Colonic mucosa (tissue), 4 donors: ENCODE results near the gene DPEP2. TPM values are rescaled to one million over a fixed set of nuclear protein-coding genes. Genes with fewer than 3 reads are reported as not detected.

Experiments used
- DNase-seq: peaks from one replicate; pipeline ENCODE4 v3.0.0-alpha.2; 2020
- H3K27ac ChIP-seq: fragments of 200-600 bp; one replicate; pipeline ENCODE4 v1.8.0; 2021
- H3K27me3 ChIP-seq: fragments of 200-600 bp; one replicate; pipeline ENCODE4 v1.8.0; 2021
- H3K36me3 ChIP-seq: fragments of 200-600 bp; one replicate; pipeline ENCODE4 v1.8.0; 2021
- H3K4me1 ChIP-seq: fragments of 200-600 bp; one replicate; pipeline ENCODE4 v1.8.0; 2021; ENCODE audit warnings: mild to moderate bottlenecking
- H3K4me3 ChIP-seq: fragments of 200-600 bp; one replicate; pipeline ENCODE4 v1.8.0; 2021
- H3K9ac ChIP-seq, 2 donors: one replicate each; pipeline ENCODE4 v1.7.0; 2013; ENCODE audit warnings: control low read depth in 2 of 2, low read depth in 2 of 2, low read length in 2 of 2
- H3K9me3 ChIP-seq: fragments of 200-600 bp; one replicate; pipeline ENCODE4 v1.8.0; 2021
- intact Hi-C: fragments of 100-400 bp; cut with DNase I; formaldehyde crosslinking; loops from one replicate; pipeline ENCODE4 v1.14.1; 2022
- total RNA-seq, 2 donors: library from RNA; stranded (reverse); fragmentation: NEBNext Ultra II Directional in 1 of 2; extraction: Animal tissue kit (Norgen Biotek cat#: 25700) in 1 of 2; gene quantifications; one replicate each; pipeline ENCODE4 v1.2.1, GENCODE V29; 2021
- TF ChIP-seq, protein P1 (sequence below): fragments of 200-600 bp; IDR thresholded peaks from one replicate; pipeline ENCODE4 v1.8.0; 2022; ENCODE audit warnings: antibody characterized with exemption, mild to moderate bottlenecking
- donor health status: healthy.
- donor health status: DM: no; HTN: no; CAD: no.
- donor health status: DM: no; HTN: no; CAD: no.

The DPEP2 gene
- total RNA-seq, 2 donors from 2014 or later = 0.88 to 0.96 TPM

DNA sequence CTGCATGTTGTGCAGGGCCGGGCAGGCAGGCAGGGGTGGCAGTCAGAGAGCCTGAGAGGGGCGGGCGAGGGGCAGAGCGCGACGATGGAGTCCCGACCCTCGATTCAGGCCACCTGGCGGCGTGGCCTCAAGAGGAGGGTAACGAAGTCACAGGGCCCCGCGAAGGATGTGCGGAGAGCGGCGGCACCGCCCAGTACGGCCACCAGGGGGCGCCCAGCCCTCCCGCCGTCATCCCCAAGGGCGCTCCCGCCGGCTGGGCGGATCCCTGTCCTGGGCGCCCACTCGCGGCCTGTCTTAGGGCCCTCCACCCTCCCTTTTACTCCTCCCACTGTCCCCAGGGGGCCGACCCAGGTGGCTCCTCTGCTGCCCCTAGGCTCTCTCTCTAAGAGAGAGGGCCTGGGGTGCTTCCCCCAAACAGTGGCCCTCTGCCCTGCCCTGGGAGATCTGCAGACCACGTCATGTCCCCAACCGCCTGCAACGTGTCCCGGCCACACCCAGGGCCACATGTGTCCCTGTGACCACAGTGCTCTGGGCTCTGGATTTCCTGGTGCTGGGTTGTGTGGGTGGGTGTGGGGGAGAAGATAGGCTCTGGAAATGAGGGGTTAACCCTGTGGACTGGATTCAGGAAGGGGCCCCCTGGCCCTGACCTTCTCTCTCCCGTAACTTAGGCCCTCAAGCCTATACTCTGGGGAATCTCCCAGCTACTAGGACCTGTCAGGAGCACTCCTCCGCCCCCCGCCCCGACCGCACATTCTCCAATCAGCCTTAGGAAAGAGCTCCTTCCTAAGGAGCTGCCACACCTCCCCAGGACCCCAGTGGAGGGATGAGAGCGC, 5.9 kb downstream of the DPEP2 start:
- intact Hi-C loops = loop anchor here (5.0 to 10.0 kb wide), 2 partner anchors 49 to 241 kb away; partner anchors contain the start of gene ESRP2
- peak overlapping the region; percentile 51 to 60 for H3K9ac ChIP-seq
- H3K9me3 ChIP-seq = no peaks in the 10 kb centered on the region
- TF ChIP-seq, protein P1, sequence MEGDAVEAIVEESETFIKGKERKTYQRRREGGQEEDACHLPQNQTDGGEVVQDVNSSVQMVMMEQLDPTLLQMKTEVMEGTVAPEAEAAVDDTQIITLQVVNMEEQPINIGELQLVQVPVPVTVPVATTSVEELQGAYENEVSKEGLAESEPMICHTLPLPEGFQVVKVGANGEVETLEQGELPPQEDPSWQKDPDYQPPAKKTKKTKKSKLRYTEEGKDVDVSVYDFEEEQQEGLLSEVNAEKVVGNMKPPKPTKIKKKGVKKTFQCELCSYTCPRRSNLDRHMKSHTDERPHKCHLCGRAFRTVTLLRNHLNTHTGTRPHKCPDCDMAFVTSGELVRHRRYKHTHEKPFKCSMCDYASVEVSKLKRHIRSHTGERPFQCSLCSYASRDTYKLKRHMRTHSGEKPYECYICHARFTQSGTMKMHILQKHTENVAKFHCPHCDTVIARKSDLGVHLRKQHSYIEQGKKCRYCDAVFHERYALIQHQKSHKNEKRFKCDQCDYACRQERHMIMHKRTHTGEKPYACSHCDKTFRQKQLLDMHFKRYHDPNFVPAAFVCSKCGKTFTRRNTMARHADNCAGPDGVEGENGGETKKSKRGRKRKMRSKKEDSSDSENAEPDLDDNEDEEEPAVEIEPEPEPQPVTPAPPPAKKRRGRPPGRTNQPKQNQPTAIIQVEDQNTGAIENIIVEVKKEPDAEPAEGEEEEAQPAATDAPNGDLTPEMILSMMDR = peak; percentile 97
- H3K27ac ChIP-seq = peak overlapping the region; percentile 30
- H3K4me1 ChIP-seq = peaks cover 6% of the 10 kb centered on the region
- no peaks in the 10 kb centered on the region for H3K36me3 ChIP-seq
- DNase-seq = peak; percentile 78
- peak overlapping the region; percentile 23 for H3K4me3 ChIP-seq
- no peaks in the 10 kb centered on the region for H3K27me3 ChIP-seq

DNA sequence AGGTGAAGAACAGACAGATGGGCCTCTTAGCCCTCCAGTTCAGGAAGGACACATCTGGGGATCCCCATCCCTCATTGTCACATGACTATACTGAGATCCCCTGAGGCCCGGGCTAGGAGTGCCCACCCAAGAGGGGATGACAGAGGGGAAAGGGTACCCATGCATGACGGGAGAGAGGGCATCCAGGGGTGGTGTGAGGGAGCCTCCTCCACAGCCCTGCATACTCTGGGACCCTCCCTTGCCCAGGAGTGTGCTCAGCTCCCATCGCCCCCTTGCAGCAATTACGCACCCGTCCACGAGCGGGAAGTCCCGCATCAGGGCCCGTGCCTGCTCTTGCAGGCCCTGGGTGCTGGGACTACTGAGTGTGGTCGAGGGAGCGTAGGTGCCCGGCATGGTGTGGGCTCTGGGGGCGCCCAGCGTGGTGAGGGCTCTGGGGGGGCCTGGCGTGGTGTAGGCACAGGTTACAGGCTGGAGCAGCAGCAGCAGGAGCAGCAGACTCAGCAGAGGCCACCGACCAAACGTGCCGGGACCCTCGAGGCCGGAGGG, 6.5 kb downstream of the DPEP2 start:
- Histone ChIP-seq H3K9ac (peak overlapping the region in 1 of 2 donors; percentile 60), H3K36me3 (no peaks in the 10 kb centered on the region), H3K9me3 (no peaks in the 10 kb centered on the region), H3K27ac (peak overlapping the region; percentile 30), H3K27me3 (no peaks in the 10 kb centered on the region), H3K4me3 (no peak overlapping the region), H3K4me1 (peaks cover 6% of the 10 kb centered on the region)
- DNase-seq = no peak
- TF ChIP-seq, protein P1 = no peak
- intact Hi-C loops = loop anchor here (5.0 to 10.0 kb wide), 2 partner anchors 50 to 242 kb away; partner anchors contain the start of gene ESRP2

DNA sequence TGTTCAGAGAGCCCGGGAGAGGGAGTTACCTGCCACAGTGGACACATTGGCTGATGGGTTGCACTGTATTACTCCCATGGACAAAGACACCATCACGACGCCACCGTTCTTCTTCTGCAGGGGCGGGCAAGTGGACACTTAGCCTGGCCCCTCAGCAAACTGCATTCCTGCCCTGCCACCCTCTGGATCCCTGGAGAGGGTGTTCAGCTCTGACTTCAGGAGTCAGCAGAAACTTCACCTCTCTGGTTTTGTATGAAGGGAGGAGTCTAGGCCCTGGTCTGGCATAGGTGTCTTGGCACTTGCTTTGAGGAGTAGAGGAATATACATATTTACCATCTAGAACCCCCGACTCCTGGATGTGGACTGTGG, 9.3 kb downstream of the DPEP2 start:
- Histone ChIP-seq H3K4me1 (peaks cover 7% of the 10 kb centered on the region), H3K36me3 (no peaks in the 10 kb centered on the region), H3K27me3 (no peaks in the 10 kb centered on the region), H3K27ac (no peak overlapping the region), H3K4me3 (no peak overlapping the region), H3K9me3 (no peaks in the 10 kb centered on the region), H3K9ac (no peak overlapping the region)
- intact Hi-C loops = loop anchor here (5.0 to 10.0 kb wide), 2 partner anchors 52 to 245 kb away; partner anchors contain the start of gene ESRP2
- TF ChIP-seq, protein P1 = no peak
- DNase-seq = no peak

DNA sequence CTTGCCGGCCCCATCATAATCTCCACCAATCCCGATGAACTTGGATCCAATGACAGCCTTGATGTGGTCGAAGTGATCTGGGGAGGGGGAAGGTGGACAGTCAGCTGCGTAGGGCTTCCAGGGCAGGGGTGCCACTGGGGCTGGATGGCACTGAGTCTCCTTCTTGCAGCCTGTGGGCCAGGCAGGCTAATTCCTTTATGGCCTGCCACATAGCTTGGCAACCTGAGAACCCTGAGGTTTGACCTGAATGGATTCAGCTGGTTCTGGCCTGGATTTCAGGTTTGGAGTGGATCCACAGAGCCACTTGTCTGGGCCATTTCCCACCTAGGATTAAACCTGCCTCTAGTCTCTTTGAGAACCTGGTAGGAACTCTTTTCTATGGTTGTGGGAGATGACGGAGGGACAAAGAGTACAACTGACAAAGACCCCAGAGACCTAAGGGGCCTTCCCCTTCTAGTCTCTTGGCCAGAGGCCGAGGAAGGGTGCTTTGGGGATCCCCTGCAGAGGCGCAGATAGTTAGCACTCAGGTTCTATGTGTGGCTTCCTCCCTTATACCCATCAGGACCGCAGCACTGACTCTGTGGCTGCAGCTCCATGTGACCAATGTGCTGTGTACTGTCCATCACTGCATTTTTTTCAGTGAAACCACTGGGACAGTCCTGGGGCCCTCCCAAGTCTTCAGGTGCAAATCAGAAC, 9.8 kb downstream of the DPEP2 start:
- TF ChIP-seq, protein P1 = no peak
- Histone ChIP-seq H3K9ac (no peak overlapping the region), H3K27ac (no peak overlapping the region)

DNA sequence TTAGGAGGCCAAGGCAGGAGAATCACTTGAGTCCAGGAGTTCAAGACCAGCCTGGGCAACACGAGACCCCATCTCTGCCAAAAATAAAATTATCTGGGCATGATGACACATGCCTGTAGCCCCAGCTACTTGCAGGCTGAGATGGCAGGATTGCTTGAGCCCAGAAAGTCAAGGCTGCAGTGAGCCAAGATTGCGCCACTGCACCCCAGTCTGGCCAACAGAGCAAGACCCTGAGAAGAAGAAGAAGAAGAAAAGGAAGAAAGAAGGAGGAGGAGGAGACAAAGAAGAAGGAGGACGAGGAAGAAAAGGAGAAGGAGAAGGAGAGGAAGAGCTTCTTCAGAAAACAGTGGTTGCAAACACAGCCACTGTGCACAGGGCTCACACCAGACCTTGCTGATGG, 10.6 kb downstream of the DPEP2 start:
- intact Hi-C loops = no loop called here
- Histone ChIP-seq H3K4me1 (peaks cover 10% of the 10 kb centered on the region), H3K27me3 (no peaks in the 10 kb centered on the region), H3K9ac (no peak overlapping the region), H3K4me3 (no peak overlapping the region), H3K36me3 (no peaks in the 10 kb centered on the region), H3K27ac (no peak overlapping the region), H3K9me3 (no peaks in the 10 kb centered on the region)
- TF ChIP-seq, protein P1 = no peak
- DNase-seq = no peak

More for the DNA sequence above, 9.8 kb downstream of the DPEP2 start:
- DNase-seq = no peak
- Histone ChIP-seq H3K4me1 (peaks cover 12% of the 10 kb centered on the region), H3K27me3 (no peaks in the 10 kb centered on the region), H3K36me3 (no peaks in the 10 kb centered on the region), H3K9me3 (no peaks in the 10 kb centered on the region), H3K4me3 (no peak overlapping the region)
- intact Hi-C loops = loop anchor here (5.0 to 10.0 kb wide), 2 partner anchors 53 to 245 kb away; partner anchors contain the start of gene ESRP2
